ENCODE data around the gene COX10.
"Not testable (repeated sequence)": the region's sequence is repeated elsewhere in the genome, so short reads cannot be mapped to it uniquely, and the experiment has no call there.

COX10 gene

DNA sequence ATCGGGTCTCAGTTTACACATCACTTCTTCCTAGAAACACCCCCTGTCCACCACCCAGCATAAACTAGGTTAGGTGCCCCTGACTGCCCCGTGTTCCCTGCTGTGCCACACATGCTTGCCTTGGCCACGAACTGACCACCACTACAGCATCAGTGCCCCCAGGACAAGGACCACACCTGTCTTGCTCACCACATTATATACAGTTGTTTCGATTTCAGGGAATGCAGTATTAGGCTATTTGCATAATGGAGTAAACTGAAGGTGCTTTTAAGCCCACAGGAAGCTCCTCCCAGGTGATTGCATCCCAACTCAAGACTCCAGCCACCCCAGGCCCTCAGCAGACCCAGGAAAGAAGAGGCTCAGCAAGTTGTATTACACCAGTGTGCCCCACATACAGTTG, 117.1 kb downstream of the COX10 start:
- not testable (repeated sequence) for DNase-seq

DNA sequence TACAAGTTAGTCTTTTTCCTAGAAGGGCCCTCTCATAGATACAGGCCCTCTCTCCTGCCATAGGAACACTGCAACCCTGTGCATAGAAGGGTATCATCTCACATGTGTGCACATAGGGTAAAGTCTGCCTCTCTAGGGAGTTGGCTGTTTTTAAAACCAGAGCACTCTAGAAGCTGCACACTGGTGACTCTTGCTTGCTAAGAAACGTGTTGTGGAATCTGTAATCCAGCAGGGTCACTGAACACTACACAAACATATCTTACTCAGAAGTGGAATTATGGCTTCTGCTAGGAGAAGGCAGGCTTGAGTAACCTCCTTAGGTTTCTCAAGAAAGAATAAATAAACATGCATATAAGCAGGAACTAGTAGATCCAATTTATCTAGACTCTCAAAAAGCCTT, 121.5 kb downstream of the COX10 start:
- not testable (repeated sequence) for DNase-seq

DNA sequence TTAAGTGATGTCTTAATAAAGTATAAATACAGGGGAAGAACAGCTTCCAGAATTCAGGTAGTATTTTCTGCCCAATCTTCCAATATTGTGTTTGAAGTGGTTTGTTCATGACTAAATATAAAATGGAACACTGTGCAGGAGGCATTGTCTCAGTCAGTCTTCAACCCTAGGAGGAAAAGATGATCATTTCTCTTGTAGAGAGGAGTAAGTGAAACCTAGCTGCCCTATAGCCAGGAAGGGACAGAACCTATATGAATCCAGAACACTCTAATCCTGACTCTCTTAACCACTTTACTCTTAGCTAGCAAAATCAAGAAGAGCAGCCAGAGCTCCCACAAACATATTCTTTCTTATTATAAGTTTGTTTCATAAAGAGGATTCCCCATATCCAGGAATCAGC, 122.2 kb downstream of the COX10 start:
- DNase-seq = not testable (repeated sequence)

DNA sequence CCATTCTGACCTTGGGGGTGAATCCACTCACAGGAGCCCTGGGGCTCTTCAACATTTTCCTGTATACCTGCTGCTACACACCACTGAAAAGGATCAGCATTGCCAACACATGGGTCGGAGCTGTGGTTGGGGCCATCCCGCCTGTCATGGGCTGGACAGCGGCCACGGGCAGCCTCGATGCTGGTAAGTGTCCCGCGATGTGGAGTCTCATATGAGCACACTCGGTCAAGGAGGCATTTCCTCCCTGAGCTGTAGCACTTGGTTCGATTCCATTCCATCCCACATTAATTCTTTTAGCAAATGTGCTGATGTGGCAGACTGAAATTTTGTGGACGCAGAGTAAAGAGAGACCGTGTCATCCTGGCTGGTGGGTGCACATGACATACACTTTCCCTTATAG, 122.7 kb downstream of the COX10 start:
- not testable (repeated sequence) for DNase-seq

DNA sequence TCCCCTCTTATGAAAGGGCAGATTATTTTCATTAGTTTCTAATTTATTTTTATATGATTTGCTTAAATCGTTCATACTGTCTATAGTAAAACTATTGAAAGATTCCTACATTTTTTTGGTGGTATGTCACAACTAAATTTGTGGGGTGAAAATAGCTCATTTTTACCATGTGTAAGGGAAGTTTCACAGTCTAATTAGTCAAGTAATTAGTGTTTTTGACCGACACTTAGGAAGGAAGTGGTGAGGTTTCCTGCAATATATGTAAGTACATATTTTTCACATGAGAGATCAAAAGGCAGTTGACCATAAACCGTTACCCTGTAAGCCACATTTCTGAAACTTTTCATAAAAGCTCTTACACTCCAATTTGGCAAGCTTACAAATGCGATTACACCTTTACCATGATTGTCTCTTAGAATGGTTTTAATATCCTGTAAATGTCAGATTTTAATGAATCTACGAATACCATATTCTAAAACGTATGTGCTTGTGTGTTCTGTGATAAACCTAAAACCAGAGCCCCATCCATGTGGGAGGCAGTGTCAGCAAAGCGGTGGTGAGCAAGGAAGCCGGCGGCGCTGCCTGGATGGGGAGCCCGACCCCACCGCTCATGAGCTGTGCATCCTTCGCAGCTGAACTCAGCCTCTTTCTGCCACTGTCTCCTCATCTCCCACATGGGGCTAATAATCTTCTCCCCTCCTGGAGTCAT, 123.5 kb downstream of the COX10 start:
- DNase-seq = not testable (repeated sequence)

DNA sequence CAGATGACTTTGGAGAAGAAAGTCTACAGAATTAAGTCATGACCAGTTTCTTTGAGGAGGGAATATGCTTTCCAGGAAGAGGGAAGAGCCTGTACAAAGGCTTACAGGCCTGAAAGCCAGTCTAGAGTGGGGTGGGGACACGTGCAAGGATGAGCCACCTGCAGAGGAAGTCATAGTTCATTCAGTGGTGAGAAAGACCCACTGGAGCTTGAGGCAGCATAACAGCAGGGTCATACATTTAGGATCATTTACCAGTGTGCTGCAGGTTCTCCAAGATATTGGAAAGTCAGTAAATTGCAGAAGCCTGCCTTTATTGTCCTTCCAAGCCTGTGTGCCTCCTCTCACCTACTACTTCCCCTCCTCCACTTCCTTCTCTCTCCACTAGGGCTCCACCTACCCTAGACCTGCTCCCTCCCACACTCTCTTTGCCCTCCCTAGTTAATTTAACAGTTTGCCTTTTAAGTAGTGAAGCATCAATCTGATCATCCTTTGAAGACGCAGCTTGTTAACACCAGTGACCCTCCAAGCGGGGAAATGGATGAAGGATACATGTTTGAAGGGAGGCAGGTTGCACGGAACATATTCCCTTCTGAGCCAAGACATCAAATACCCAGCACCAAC, 127.2 kb downstream of the COX10 start:
- DNase-seq = no peak

DNA sequence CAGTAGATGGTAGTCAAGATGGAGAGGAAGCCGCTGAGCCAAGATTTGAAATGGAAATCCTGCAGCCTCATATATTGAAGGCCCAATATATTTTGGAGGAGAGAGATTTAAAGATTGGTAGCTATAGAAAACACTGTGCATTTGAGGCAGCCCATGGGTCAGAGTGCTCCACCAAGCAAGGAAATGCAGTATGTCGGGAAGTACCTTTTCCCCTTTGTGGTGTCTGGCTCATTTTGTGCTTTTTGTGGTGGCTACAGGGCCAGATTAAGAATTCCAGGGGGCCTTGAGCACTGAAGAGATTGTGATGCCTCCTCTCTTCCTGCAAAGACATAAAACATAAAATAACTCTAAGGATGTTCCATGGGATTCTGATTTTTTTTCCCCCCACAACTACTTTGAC, 127.8 kb downstream of the COX10 start:
- DNase-seq = no peak

DNA sequence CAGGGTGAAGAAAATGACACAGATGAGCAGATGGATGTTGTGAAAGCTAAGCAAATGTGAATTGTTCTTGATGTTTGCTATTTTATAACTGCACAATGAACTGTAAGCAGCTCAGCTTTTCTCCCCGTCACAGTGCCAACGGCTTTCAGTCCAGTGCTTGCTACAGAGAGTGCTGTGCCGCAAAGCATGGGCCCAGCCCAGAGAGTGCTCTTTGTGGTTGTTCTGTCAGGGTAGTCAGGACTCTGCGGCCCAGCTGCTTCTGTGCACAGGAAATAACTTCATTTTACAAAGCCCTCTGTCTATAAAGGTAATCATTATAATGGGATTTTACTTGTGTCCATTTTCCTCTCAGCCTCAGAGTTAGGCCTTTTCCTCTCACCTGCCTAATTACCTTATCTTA, 128.3 kb downstream of the COX10 start:
- no peak for DNase-seq

DNA sequence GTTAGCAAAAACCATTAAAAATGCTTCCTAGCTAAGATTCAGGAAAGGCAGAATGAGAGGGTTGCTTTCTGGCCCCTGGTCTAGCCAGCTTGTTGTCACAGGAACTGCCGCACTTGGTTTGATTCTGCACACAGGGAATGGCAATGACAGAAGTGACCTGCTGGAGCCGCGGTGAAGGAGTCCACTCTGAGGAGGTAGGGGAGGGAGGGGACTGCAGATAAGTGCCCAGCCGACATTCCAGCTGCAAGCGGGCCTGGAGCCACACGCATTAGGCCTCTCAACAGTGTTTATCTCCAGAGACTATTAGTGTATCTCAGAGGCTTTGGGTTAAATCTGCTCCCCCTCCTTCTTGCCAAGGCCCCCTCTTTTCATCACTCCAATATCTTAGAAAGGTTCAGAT, 128.7 kb downstream of the COX10 start:
- no peak for DNase-seq

DNA sequence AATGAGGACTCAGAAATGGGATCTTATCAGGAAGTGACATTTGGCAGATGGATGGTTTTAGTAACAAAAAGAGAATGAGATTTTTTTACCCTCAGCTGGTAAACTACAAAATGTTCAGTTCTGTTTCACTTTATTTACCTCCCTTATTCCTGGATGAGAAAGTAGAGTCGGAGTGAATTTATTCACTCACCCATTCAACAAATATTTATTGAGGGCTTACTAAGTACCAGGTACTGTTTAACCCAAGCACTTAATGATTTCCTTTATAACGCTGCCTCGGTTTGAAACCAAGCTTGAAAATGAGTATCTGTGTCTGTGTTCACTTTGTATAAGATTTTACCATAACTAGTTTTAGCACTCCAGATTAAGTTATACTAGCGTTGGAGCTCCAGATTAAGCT, 129.3 kb downstream of the COX10 start:
- no peak for DNase-seq

DNA sequence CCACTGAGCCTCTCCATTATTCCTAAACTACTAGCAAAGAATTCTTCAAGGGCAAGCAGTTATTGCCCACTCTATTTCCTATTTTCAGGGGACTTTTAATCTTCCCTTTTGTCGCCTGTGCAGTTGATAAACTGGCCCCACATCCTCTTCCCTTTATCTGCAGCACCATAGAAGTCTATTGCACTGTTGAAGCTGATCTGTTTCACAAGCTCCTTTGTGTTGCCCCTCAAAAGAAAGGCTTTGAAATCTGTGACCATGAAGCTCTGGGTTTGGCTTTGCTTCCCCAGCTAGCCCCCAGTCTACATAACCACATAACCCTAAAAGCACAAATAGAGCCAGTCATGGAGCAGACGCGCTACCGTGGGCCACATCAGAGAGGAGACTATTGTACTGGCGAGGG, 130.3 kb downstream of the COX10 start:
- DNase-seq = no peak

DNA sequence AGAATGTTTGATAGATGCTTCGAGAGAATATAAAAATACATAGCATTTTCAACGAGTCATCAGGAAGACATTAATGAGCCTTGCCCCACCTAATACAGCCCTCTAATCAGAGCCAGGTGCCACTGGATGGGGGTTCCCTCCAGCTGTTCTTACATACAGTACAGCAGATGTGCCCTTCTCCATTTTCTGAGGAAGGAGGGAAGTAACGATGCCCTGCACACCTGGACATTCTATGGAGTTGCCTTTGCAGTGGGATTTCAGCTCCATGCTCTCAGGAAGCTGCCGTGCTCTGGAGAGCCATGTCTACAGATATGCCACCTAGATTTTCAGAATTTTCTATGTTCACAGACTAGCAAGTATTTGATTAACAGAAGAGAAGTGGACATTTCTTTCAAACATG, 131.1 kb downstream of the COX10 start:
- no peak for DNase-seq

DNA sequence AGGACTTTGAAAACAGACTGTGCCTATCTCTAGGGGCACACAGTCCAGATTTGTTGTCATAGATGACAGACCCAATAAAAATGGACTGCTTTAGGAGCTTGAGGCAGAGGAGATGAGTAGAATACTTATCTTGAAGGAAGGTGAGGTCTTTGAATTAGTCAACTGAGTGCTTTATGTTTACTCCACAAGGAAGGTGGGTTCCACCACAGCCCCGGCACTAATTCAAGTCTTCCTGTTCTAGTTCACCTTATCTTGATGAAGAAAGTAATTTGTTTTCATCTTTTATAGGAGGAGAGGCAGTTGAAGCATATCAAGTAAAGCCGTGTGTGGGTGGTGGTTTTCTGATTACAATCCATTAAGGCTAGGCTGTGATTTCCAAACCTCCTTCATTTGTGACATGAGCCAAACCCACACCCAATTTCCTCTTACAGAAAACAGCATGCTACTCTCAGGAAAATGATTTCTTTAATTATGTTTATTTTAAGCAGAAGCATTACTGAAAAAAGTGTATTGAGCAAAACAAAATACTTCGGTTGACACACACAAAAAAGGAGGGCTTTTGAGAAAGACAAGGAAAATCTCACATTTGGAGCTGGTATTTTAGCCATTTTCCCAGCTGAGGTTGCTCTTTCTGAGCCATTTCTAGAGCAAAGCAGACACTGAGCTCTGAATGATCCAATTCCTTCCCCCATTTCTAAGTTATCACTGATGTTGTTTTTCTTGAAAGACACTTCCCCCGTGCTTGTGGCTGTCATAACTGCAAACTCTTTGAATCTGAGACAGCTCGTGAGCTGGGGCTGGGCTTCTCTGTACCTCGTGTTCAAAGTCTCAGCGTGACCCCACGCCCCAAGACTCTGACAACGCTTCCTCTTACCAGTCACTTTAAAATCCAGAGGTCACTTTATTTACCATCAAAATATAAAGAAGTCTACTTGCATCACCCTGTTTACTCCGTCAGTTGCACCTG, 132.0 kb downstream of the COX10 start:
- DNase-seq = no peak

DNA sequence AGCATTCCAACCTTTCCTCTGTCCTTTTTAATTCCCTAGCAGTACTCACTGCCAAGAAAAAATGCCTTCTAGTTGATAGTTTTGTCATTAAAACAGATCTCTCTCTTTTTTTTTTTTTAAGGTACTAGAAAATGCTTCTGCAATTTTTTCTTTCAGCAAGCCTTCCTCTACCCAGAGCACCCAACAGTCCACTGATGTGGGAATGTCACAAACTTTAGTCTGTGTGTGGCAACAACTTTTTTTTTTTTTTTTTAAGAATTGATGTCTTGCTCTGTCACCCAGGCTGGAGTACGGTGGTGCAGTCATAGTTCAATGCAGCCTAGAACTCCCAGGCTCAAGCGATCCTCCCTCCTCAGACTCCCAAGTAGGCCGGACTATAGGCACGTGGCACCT, 132.7 kb downstream of the COX10 start:
- DNase-seq = no peak

DNA sequence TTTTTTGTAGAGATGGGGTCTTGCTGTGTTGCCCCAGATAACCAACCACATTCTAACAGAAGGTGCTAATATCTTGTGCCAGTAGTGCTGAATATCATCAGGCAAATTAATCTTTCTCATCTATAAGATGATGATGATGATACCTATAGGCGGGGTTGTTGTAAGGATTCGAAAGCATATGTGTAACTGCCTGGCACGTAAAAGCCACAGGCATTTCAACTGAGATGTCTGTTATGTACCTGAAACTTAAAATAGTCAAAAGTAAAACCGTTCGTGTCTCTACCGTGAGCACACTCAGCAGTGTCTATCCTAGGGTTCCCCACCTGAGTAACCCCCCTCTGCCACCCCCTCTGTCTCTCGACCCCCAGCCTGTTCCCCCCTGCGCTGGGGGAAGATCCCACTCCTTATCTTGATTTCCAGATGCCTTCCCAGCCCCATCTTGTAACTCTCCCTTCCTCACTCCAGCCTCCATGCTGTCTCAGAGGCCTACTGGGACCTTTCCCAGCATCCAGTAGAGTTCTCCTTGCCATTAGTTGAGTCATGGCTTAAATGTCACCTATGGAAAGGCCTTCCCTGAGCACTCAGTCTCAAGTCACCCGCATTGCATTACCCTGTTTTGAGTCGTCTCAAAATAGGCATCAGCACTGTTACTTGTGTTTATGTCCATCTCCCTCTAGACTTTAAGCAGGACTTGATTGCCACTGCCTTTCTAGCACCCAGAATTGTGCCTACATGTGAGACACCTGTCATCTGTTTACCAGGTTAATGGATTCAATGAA, 133.3 kb downstream of the COX10 start:
- no peak for DNase-seq

DNA sequence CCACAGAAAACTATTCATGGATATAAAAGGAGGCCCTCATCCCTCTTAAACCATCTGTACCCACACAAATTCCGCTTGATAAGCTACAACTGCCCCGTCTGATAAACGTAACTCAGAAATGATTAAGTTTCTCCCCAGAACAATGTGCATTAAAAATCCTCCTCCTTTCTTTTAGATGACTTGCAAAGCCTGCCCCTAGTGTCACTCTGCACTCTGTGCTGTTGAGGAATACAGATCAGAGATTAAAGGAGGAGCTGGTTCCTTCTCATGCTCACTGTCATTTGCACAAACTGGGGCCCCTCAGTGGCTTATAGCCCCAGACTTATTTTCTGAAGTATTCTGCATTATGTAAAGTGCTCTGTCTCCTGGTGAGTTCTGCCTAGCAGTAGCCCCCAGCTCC, 134.1 kb downstream of the COX10 start:
- DNase-seq = peak in 1 of 2 experiments; percentile 10

DNA sequence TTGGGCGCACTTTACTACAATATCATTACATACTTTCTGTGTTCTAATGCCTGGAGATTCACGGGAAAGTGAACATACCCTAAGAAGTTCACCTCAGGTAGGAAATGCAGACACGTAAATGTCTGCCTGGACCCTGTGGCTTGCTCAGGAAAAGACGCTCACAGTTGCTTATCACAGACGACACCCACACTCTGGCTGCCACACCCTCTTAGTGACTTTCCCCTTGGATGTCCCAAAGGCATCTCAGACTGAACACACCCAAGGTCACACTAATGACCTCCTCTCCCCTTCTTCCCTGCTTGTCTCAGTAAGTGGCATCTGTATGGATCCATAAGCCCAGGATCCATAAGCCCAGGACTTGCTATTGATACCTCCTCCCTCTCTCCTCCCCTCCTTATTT, 134.8 kb downstream of the COX10 start:
- no peak for DNase-seq

DNA sequence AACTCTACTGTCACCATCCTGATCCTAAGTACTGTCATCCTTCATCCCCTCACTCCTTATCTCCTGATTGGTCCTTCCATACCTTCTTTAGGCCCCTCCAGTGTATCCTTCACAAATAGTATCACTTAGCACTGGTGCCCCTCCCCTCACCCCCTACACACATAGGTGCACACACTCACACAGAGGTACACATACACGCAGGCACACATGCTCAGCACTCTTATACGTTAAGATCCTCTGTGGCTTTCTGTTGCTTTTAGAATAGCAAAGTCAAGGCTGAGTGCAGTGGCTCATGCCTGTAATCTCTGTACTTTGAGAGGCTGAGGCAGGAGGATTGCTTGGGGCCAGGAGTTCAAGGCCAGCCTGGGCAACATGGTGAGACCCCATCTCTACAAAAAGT, 135.2 kb downstream of the COX10 start:
- no peak for DNase-seq

DNA sequence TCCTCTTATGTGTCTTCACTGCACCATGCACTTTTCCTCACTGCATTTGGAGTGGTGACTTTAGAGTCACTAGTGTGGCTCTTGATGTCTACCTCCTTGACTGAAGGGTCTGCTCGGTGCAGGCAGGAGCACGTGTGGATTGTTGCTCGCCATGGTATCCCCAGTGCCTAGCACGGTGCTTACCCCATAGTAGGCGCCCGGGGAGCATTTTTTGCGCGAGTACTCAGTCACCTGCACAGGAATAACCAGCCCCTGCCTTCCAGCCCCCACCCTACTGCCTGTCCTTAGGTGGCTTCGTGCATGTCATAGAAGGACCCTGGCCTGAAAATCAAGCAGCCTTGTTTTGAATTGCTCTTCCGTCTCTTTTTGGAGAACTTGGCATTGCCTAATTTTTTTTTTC, 136.1 kb downstream of the COX10 start:
- DNase-seq = no peak

DNA sequence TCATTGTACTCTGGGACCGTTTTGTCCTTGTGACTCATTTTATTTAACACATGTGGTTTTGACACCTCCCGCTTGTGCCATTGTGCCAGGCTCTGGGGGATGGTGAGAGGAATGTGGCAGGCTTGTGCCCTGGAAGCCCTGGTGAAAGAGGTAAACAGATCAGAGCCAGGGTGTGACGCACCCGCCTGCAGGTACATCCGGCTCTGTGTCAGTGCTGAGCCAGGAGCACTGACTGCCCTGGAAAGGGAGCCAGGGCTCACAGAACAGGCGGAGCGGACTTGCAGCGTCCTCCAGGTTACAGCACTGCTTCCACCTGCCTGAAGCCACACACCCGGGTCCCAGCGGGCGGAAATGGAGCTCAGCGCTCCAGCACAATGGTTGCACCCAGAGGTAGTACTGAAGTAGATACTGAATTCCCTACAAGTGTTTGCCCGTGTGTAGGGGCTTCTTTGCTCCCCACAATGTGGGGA, 136.7 kb downstream of the COX10 start:
- DNase-seq = no peak

DNA sequence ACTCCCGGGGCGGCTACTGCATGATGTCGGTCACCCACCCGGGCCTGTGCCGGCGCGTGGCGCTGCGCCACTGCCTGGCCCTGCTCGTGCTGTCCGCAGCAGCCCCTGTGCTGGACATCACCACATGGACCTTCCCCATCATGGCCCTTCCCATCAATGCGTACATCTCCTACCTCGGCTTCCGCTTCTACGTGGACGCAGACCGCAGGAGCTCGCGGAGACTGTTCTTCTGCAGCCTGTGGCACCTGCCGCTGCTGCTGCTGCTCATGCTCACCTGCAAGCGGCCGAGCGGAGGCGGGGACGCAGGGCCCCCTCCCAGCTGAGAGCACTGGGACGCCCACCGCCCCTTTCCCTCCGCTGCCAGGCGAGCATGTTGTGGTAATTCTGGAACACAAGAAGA, 137.6 kb downstream of the COX10 start:
- DNase-seq = no peak

DNA sequence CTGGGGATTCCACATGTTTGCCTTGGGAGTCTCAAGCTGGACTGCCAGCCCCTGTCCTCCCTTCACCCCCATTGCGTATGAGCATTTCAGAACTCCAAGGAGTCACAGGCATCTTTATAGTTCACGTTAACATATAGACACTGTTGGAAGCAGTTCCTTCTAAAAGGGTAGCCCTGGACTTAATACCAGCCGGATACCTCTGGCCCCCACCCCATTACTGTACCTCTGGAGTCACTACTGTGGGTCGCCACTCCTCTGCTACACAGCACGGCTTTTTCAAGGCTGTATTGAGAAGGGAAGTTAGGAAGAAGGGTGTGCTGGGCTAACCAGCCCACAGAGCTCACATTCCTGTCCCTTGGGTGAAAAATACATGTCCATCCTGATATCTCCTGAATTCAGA, 138.5 kb downstream of the COX10 start:
- DNase-seq = no peak

DNA sequence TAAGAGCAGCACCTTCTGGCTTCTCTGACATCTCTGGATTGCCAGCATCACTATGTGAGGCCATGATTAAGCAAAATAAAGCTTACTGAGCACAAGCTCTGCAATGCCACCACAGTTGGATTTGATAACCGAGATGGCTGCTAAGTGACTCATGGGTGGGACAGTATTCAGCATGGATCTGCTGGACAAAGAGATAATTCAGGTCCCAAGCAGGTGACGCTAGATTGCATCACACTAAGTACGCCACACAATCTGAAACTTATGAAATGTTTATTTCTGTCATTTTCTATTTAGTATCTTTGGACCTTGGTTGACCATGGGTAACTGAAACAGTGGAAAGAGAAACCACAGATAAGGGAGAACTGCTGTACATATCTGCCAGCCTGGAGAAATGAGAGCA, 139.9 kb downstream of the COX10 start:
- DNase-seq = no peak

Data from SW 1271 (cell line).